ENCODE results near the gene FOXK1. TPM values are rescaled to one million over a fixed set of nuclear protein-coding genes. Genes with fewer than 3 reads are reported as not detected.

FOXK1 gene
- total RNA-seq, 1 experiment from 2014 or later: 50.8 TPM

GRCh38 chr7:4819560-4820404 is 137.7 kb downstream of the FOXK1 start:
- DNase-seq: no peak
- CTCF ChIA-PET: no interaction called here
- BruUV-seq (replicated peaks): no TSS peak

GRCh38 chr7:4820405-4820966 is 138.4 kb downstream of the FOXK1 start:
- Mint-ChIP-seq H3K27me3 (ENCODE audit: insufficient read depth, unreplicated experiment) (peaks cover 14% of the 10 kb centered on the region), H3K9me3 (ENCODE audit: unreplicated experiment) (no peaks in the 10 kb centered on the region), H3K27ac (ENCODE audit: unreplicated experiment) (no peak overlapping the region), H3K4me3 (ENCODE audit: unreplicated experiment) (no peak overlapping the region), H3K4me1 (ENCODE audit: low read depth, unreplicated experiment) (no peaks in the 10 kb centered on the region), H3K36me3 (ENCODE audit: insufficient read depth, unreplicated experiment) (no peaks in the 10 kb centered on the region)
- no peaks in the 10 kb centered on the region for H3K9me3 ChIP-seq
- ChIA-PET CTCF (no interaction called here), POLR2A (no interaction called here)
- no peaks in the 10 kb centered on the region for H3K36me3 ChIP-seq (ENCODE audit: control insufficient read depth, insufficient read depth, low read length)
- H3K4me1 ChIP-seq: no peaks in the 10 kb centered on the region
- no peaks in the 10 kb centered on the region; the same call in 1 of the 2 replicates for H3K27me3 ChIP-seq (replicated peaks; ENCODE audit: control insufficient read depth, insufficient read depth, low read length)
- intact Hi-C loops (cut with micrococcal nuclease; ENCODE audit: unreplicated experiment): no loop called here
- H3K4me3 ChIP-seq (ENCODE audit: low read depth, low read length): no peak overlapping the region
- no peak for DNase-seq
- TF ChIP-seq, protein P1, sequence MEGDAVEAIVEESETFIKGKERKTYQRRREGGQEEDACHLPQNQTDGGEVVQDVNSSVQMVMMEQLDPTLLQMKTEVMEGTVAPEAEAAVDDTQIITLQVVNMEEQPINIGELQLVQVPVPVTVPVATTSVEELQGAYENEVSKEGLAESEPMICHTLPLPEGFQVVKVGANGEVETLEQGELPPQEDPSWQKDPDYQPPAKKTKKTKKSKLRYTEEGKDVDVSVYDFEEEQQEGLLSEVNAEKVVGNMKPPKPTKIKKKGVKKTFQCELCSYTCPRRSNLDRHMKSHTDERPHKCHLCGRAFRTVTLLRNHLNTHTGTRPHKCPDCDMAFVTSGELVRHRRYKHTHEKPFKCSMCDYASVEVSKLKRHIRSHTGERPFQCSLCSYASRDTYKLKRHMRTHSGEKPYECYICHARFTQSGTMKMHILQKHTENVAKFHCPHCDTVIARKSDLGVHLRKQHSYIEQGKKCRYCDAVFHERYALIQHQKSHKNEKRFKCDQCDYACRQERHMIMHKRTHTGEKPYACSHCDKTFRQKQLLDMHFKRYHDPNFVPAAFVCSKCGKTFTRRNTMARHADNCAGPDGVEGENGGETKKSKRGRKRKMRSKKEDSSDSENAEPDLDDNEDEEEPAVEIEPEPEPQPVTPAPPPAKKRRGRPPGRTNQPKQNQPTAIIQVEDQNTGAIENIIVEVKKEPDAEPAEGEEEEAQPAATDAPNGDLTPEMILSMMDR (IDR thresholded peaks at IDR 0.05; ENCODE audit: insufficient read depth in 1 of 2, low read depth in 1 of 2, low read length in 1 of 2, severe bottlenecking in 1 of 2, unreplicated experiment in 1 of 2): no peak
- no TSS peak for BruUV-seq (replicated peaks)

More at GRCh38 chr7:4819560-4820404, 137.7 kb downstream of the FOXK1 start:
- Mint-ChIP-seq H3K36me3 (ENCODE audit: insufficient read depth, unreplicated experiment) (no peaks in the 10 kb centered on the region), H3K4me1 (ENCODE audit: low read depth, unreplicated experiment) (no peaks in the 10 kb centered on the region), H3K9me3 (ENCODE audit: unreplicated experiment) (no peaks in the 10 kb centered on the region), H3K4me3 (ENCODE audit: unreplicated experiment) (no peak overlapping the region), H3K27me3 (ENCODE audit: insufficient read depth, unreplicated experiment) (peaks cover 14% of the 10 kb centered on the region), H3K27ac (ENCODE audit: unreplicated experiment) (no peak overlapping the region)
- POLR2A ChIA-PET: no interaction called here
- intact Hi-C loops (cut with micrococcal nuclease; ENCODE audit: unreplicated experiment): no loop called here
- no peaks in the 10 kb centered on the region for H3K9me3 ChIP-seq
- TF ChIP-seq, protein P1 (IDR thresholded peaks at IDR 0.05; ENCODE audit: insufficient read depth in 1 of 2, low read depth in 1 of 2, low read length in 1 of 2, severe bottlenecking in 1 of 2, unreplicated experiment in 1 of 2): no peak
- H3K36me3 ChIP-seq (ENCODE audit: control insufficient read depth, insufficient read depth, low read length): no peaks in the 10 kb centered on the region
- H3K4me1 ChIP-seq: no peaks in the 10 kb centered on the region
- no peak overlapping the region for H3K4me3 ChIP-seq (ENCODE audit: low read depth, low read length)
- H3K27me3 ChIP-seq (replicated peaks; ENCODE audit: control insufficient read depth, insufficient read depth, low read length): no peaks in the 10 kb centered on the region; the same call in 1 of the 2 replicates

Small RNA genes lying within 50 kb of the gene (microRNA-seq; reads per million reads assigned to microRNA genes)
- not detected for gene MIR4656

Other genes with a start within 250 kb of the FOXK1 start
- 64.7 and 66.8 TPM in 2 replicates for gene AP5Z1, start 93.3 kb downstream of the FOXK1 start, total RNA-seq (2022)
- gene PAPOLB, start 179.7 kb downstream of the FOXK1 start, total RNA-seq (2022): not detected in 2 replicates
- not detected in 2 replicates for gene RADIL, start 201.4 kb downstream of the FOXK1 start, total RNA-seq (2022)

Measured in Caco-2 (cell line).